Activated T-helper 17 cell treated with anti-CD3 and anti-CD28 coated beads, Interleukin-2, amount 50 U/mL, for 72 hours (primary cell): ENCODE results near the gene GRID1. TPM values are rescaled to one million over a fixed set of nuclear protein-coding genes. Genes with fewer than 3 reads are reported as not detected.

Source experiments
- ATAC-seq: fragments of 150-1000 bp; cut with Tn5 transposase; replicated peaks from 2 replicates; pipeline ENCODE4 v1.10.0; 2021; ENCODE audit warnings: mild to moderate bottlenecking, moderate library complexity
- H3K27ac Mint-ChIP-seq: one replicate; pipeline ENCODE4 v1.8.0; 2022; ENCODE audit warnings: mixed read lengths
- H3K27me3 Mint-ChIP-seq: one replicate; pipeline ENCODE4 v1.8.0; 2022; ENCODE audit warnings: mixed read lengths
- H3K36me3 Mint-ChIP-seq: one replicate; pipeline ENCODE4 v1.8.0; 2022; ENCODE audit warnings: low read depth, mild to moderate bottlenecking, mixed read lengths
- H3K4me1 Mint-ChIP-seq: one replicate; pipeline ENCODE4 v1.8.0; 2022; ENCODE audit warnings: mixed read lengths
- H3K4me3 Mint-ChIP-seq: one replicate; pipeline ENCODE4 v1.8.0; 2022; ENCODE audit warnings: mild to moderate bottlenecking, mixed read lengths
- H3K9me3 Mint-ChIP-seq: one replicate; pipeline ENCODE4 v1.8.0; 2022; ENCODE audit warnings: mixed read lengths
- total RNA-seq, 2 donors: library from RNA; stranded (reverse); gene quantifications; one replicate each; pipeline ENCODE4 v1.2.3, GENCODE V29; 2022

The GRID1 gene
- total RNA-seq, 2 donors from 2014 or later = not detected

DNA sequence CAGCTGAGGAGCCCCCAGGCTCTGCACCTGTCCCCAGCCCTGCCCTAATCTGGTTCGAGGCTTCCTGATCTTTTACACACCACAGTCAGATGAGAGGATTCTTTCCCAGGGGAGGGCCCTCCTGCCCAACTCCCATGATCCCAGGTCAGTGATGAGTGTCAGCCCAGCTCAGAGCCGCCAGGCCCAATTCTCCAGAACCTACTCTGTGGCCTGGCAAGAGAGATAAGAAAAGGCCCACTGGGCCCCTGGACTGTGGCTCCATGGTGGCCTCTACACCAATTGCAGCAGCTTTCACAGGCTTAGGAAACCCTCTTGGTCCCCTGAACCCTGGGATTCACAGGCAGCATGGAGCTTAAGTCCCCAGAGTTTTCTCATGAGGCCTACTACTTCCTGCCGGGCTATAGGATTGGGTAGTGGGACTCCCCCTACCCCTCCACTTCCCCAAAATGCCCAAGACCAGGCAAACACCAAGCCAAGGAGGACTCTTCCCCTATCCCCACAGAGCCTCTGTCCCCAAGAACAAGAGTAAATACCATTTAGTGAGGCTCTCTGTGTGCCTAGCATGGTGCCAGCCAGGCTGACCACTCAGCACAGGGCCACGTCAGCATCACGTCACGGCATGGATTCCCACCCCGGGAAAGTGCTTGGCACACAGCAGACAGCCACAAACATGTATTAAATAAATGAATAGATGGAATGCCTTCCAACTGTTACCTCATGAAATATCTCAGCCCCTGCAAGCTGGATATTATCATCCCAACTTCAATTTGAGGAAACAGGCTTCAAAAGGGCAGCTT lies 100.0 kb downstream of the GRID1 start:
- ATAC-seq = no peak
- no peak overlapping the region for H3K4me3 Mint-ChIP-seq

DNA sequence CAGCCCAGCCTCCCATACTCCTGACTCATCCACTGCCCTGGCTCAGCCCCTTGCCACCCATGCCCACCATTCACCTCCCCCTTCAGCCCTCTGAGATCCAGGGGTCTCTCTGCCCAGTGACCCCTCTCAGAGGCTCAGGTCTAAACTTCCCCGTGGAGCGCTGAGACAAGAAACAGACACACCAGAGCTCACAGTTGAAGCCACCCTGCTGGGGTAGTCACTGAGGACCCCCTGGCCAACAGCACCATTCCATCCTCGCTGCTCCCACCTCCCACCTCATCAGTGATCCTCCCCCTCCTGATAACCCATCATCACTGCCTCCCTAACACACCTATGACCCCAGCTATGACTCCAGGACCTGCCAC lies 100.7 kb downstream of the GRID1 start:
- no peaks in the 10 kb centered on the region for H3K9me3 Mint-ChIP-seq
- no peaks in the 10 kb centered on the region for H3K4me1 Mint-ChIP-seq
- H3K27me3 Mint-ChIP-seq = peaks cover 29% of the 10 kb centered on the region
- H3K36me3 Mint-ChIP-seq = no peaks in the 10 kb centered on the region
- H3K27ac Mint-ChIP-seq = no peak overlapping the region
- no peak overlapping the region for H3K4me3 Mint-ChIP-seq
- ATAC-seq = no peak

More for the DNA sequence above, 100.0 kb downstream of the GRID1 start:
- Mint-ChIP-seq H3K27me3 (peaks cover 29% of the 10 kb centered on the region), H3K4me1 (no peaks in the 10 kb centered on the region), H3K9me3 (peaks cover 6% of the 10 kb centered on the region), H3K36me3 (no peaks in the 10 kb centered on the region), H3K27ac (no peak overlapping the region)

DNA sequence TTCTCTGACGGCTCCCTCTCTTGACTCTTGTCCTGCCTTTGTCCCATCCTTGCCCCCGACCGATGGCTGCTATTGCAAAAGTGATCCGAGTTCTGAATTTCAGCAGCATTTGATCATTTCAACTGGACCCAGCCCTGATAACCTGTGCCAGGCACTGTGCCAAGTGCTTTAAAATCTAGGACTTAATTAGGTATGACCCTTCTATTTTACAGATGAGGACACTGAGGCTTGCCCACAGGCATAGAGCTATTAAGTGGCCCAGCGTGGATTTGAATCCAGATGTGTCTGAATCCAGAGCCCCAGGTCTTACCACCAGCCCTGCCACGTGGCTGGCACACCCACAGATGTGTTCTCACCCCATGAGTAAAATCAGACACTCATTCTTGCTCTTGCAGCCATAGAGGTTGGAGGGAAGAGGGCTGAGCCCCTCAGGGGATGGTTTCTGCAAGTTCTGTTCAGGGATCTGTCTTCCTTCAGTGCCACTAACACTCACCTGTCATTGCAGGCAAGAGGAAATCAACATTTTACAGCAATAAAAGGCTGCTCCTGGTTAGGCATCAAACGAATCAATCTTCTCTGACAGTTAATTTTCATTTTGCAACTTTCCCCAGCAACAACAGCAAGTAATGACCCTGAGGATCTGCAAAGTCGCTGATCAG lies 101.2 kb downstream of the GRID1 start:
- ATAC-seq = no peak
- peaks cover 29% of the 10 kb centered on the region for H3K27me3 Mint-ChIP-seq
- no peaks in the 10 kb centered on the region for H3K9me3 Mint-ChIP-seq
- H3K27ac Mint-ChIP-seq = no peak overlapping the region
- no peaks in the 10 kb centered on the region for H3K36me3 Mint-ChIP-seq
- H3K4me1 Mint-ChIP-seq = no peaks in the 10 kb centered on the region
- H3K4me3 Mint-ChIP-seq = no peak overlapping the region

DNA sequence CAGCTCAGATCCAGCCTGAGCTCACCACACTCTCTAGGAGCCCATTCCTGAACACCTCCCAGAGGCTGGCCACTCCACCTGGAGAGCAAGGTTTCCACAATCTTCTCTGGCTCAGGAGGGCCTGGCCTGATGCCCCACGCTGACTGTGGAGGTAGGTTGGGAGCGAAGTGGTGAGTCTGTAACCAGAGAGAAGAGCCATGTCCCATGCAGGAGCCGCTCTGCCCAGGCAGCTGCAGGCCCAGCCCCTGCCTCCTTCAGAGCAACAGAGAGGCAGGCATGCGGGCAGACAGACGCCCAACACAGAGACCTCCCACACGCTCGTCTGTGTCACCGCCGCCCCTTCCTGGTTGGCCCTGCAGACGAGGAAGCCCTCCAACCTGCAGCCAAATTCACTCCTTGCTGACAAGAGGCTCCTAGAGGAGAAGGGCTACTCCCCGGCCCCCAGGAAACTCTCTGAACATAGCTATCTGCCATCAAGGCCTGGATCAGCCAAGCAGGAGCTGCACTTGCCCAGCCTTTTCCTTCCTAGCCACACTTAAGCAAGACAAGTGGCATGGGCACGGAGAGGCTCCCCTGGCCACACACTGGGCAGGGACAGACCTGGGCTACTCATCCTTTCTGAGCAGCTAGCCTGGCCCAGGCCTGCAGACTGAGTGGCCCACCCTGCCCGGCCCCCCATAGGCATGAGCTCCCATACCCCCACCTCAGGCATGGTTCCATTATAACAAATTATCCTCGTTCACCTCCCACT lies 101.9 kb downstream of the GRID1 start:
- Mint-ChIP-seq H3K27ac (no peak overlapping the region), H3K4me1 (no peaks in the 10 kb centered on the region), H3K4me3 (no peak overlapping the region), H3K27me3 (peaks cover 25% of the 10 kb centered on the region), H3K36me3 (no peaks in the 10 kb centered on the region), H3K9me3 (no peaks in the 10 kb centered on the region)
- ATAC-seq = no peak

DNA sequence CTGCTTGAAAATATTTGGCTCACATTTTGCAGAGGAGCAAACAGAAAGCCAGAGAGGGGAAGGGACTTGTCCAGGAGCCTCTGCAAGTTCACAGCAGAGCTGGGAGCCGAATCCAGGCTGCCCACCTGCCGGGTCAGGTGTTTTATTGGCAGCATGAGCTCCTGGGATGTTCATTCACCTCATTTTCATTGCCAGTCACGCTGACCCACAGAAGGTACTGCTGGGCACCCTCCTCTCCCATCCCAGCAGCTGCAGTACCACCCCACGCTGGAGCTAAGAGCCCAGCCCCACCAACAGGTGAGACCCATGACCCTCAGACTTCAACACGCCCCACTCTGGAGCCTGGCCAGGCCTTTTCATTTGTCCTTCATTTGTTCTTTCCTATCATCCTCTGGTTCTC lies 102.7 kb downstream of the GRID1 start:
- Mint-ChIP-seq H3K9me3 (no peaks in the 10 kb centered on the region), H3K27ac (no peak overlapping the region), H3K4me1 (no peaks in the 10 kb centered on the region), H3K4me3 (no peak overlapping the region), H3K36me3 (no peaks in the 10 kb centered on the region), H3K27me3 (peaks cover 24% of the 10 kb centered on the region)
- ATAC-seq = no peak

DNA sequence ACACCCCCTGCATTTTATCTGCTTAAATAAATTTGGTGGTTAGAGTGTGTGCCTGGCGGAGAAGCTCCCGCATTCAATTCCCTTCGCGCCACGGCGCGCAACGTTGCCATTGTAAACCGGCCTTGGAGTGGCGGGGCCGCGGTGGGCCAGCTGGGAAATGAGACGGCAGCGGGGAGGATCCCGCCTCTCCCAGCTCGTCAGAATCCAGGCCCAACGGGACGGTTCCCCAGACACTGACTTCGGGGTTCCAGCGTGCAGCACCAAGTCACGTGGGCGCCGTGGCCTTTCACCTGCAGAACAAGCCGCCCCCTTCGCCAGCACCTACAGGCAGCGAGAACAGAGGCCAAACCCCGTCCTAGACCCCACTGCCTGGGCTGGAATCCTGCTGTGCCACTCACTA lies 103.4 kb downstream of the GRID1 start:
- Mint-ChIP-seq H3K9me3 (no peaks in the 10 kb centered on the region), H3K36me3 (no peaks in the 10 kb centered on the region), H3K27me3 (peaks cover 24% of the 10 kb centered on the region), H3K4me3 (no peak overlapping the region), H3K4me1 (no peaks in the 10 kb centered on the region), H3K27ac (no peak overlapping the region)
- ATAC-seq = no peak

DNA sequence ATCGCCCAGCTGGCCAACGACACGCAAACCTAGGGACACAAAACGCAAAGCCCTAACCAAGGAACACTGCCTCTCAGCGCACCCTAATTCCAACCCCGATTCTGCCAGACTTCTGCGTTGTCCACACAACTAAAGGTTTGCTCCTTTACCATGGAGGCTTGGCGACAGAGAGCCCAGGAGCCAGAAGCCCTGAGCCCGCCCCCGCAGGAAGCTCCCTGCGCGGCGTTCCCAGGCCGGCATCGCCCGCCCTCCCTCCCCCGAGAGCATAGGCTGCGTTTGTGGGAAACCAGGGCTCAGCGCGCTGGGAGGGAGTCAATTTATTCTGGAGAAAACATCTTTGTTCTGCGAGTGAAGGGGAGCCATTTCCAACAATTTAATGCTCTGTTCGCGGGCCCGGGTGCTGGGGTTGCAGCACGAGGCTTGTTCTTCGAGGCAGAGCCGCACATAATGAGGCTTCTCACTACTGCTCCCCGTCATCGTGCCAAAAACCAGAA lies 103.9 kb downstream of the GRID1 start:
- Mint-ChIP-seq H3K4me3 (no peak overlapping the region), H3K4me1 (no peaks in the 10 kb centered on the region), H3K36me3 (no peaks in the 10 kb centered on the region), H3K27me3 (peaks cover 22% of the 10 kb centered on the region), H3K27ac (no peak overlapping the region), H3K9me3 (no peaks in the 10 kb centered on the region)
- ATAC-seq = no peak

DNA sequence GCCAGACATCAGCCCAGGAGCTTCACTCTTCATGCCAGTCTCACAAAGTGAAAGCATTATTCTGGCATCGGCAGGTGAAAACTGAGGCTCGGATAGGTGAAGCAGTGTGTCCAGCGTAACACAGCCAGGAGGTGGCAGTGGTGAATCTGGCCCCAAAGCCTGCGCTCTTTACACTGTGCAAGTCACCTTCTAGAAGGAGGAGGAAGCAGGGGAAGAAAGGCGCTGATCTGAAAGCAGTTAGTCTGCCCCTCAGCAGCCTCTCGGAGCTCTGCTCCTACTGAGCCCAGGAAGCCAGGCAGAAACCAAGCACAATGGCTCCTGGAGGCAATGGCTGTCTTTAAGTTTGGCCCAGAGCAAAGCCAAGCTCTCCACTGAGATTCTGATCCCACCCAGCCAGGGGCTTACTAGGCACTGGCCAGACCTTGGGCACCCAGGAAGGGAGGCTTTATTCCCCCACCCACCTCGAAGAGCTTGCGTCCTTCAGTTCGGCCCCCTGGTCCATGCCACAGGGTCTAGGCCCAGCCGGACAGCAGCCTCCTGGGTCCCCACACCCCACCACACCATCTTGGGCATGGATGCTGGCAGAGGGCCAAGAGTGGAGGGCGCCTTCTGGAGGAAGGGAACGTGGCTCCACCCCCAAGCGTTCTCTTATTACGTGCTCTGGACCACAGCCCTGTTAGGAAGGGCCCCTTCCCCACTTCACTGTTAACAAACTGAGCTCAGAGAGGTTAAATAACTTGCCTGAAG lies 104.5 kb downstream of the GRID1 start:
- H3K4me3 Mint-ChIP-seq = no peak overlapping the region
- H3K27ac Mint-ChIP-seq = no peak overlapping the region
- no peaks in the 10 kb centered on the region for H3K9me3 Mint-ChIP-seq
- peak; percentile 39 for ATAC-seq
- H3K4me1 Mint-ChIP-seq = no peaks in the 10 kb centered on the region
- H3K36me3 Mint-ChIP-seq = no peaks in the 10 kb centered on the region
- H3K27me3 Mint-ChIP-seq = peaks cover 20% of the 10 kb centered on the region

DNA sequence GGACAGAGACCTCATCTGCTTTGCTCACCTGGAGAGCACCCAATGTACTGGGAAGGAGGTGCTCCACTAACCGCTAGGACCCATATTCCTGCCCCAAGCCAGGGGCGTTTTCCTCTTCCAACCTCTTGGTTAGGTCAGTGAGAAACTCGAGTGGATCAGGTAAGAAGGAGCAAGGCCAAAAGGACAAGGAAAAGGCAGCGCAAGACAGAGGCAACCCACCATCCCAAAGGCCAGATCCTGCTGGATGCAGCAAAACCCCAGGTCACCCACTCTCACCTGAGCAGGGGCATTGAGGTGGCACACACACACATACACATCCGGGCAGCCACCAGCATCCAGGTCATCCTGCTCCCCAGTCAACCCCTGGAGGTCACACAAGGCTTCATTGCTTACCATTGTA lies 105.1 kb downstream of the GRID1 start:
- H3K27ac Mint-ChIP-seq = no peak overlapping the region
- no peak for ATAC-seq
- no peaks in the 10 kb centered on the region for H3K4me1 Mint-ChIP-seq
- no peak overlapping the region for H3K4me3 Mint-ChIP-seq
- peaks cover 19% of the 10 kb centered on the region for H3K27me3 Mint-ChIP-seq
- no peaks in the 10 kb centered on the region for H3K36me3 Mint-ChIP-seq
- H3K9me3 Mint-ChIP-seq = no peaks in the 10 kb centered on the region

DNA sequence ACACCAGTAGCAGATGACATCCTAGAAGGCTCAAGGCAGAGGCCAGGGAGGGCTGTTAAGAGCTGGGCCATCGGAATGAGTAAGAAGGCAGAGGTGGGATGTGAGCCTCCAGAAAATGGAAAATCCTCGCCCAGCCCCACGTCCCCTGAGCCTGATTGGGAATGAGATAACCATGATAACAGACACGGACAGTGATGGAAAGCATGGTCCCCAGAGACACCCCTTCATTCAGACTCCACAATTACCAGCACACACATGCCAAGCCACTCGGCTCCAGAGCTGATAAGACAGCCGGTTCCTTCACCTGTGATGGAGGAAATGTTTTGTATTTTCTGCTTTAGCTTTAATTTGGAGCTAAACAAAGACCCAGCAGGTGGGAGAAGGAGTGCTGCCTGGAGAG lies 106.0 kb downstream of the GRID1 start:
- Mint-ChIP-seq H3K4me3 (no peak overlapping the region), H3K27me3 (peaks cover 13% of the 10 kb centered on the region), H3K9me3 (no peaks in the 10 kb centered on the region), H3K27ac (no peak overlapping the region), H3K4me1 (no peaks in the 10 kb centered on the region), H3K36me3 (no peaks in the 10 kb centered on the region)
- ATAC-seq = no peak

DNA sequence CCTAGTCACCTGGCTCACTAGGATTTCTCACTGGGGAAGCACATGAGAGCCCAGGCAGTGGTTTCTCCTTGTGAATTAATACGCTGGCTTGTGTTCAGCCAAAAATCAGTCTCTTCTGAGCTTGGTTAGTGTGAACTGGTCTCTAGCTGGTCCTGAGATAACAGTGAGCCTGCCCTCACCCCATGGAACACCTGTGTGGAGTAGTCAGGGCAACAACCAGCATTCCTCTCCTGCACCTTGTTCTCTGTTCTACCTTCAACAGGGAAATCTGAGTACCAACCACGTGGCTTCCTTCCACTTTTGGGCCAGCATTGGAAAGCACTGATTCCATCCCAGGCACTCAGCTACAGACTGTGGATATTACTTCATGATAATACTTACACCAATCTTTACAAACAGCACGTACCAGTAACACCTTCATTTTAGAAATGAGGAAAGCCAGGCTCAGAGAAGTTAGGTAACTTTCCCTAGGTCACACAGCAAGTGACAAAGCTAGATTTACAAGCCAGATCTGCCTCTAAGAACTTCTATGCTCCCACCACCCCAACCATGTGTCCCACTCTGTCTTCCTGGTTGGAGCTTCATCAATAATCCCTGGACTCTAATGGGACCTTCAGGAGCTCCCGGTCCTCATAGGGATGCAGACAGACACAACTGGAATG lies 106.6 kb downstream of the GRID1 start:
- H3K27me3 Mint-ChIP-seq = peaks cover 9% of the 10 kb centered on the region
- H3K36me3 Mint-ChIP-seq = no peaks in the 10 kb centered on the region
- H3K9me3 Mint-ChIP-seq = no peaks in the 10 kb centered on the region
- H3K27ac Mint-ChIP-seq = no peak overlapping the region
- ATAC-seq = no peak
- H3K4me3 Mint-ChIP-seq = no peak overlapping the region
- no peaks in the 10 kb centered on the region for H3K4me1 Mint-ChIP-seq

DNA sequence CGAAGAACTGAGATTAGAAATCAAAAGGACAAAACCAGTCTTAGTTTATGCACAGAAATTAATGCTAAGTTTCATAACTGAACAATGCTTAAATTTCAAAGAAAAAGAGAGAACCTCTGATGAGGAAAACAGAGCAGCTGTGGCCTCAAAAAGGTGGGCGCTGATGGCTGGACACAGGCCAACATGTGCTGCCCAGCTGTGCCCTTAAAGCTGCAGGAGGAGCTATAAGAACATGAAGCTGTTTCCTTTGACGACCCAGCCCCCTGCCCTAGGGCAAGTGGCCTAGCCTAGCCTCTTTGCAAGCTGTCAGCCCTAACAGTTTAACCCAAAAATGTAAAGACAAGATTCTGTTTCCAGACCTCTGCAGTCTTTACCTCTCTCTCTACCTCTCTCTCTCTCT lies 107.7 kb downstream of the GRID1 start:
- no peaks in the 10 kb centered on the region for H3K9me3 Mint-ChIP-seq
- no peaks in the 10 kb centered on the region for H3K36me3 Mint-ChIP-seq
- peaks cover 4% of the 10 kb centered on the region for H3K27me3 Mint-ChIP-seq
- no peak overlapping the region for H3K27ac Mint-ChIP-seq
- no peak for ATAC-seq
- no peak overlapping the region for H3K4me3 Mint-ChIP-seq
- H3K4me1 Mint-ChIP-seq = no peaks in the 10 kb centered on the region

DNA sequence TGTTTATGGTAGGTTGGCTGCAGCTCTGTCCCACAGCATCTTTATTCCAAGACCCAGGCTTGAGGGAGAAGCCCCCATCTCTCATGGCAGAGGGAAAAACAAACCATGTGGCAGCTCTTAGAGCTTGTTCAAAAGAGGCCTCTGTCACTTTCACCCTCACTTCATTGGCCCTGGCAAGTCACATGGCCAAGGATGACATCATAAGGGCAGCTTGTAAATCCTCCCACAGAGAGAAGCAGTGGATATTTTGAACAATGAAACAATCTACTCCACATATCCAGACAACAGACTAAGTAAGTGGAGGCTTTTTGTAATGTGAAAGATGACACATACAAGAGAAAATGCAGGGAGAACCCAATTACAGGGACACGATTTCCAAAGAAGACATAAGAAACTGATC lies 108.1 kb downstream of the GRID1 start:
- peaks cover 7% of the 10 kb centered on the region for H3K27me3 Mint-ChIP-seq
- H3K4me3 Mint-ChIP-seq = no peak overlapping the region
- H3K4me1 Mint-ChIP-seq = no peaks in the 10 kb centered on the region
- ATAC-seq = no peak
- no peaks in the 10 kb centered on the region for H3K9me3 Mint-ChIP-seq
- no peak overlapping the region for H3K27ac Mint-ChIP-seq
- H3K36me3 Mint-ChIP-seq = no peaks in the 10 kb centered on the region

DNA sequence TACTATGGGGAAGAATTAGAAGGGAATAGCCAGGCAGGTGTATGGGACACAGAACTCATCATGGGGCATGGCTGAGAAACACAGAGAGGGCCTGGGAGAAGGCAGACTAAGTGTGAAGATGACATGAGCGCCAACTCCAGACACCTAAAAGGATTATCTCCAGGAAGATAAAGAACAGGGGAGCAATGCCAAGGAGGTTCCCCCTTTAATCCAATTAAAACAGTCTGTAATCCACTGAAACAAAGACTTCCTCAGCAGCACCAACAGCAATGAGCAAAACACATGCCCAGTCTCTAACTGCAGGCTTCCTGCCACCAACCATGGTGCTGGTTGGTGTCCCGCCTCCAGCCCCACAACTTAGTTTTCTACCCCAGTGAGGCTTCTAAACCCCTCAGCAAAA lies 108.9 kb downstream of the GRID1 start:
- no peaks in the 10 kb centered on the region for H3K4me1 Mint-ChIP-seq
- ATAC-seq = no peak

More for the DNA sequence above, 108.9 kb downstream of the GRID1 start:
- H3K36me3 Mint-ChIP-seq = no peaks in the 10 kb centered on the region
- no peaks in the 10 kb centered on the region for H3K9me3 Mint-ChIP-seq
- peaks cover 7% of the 10 kb centered on the region for H3K27me3 Mint-ChIP-seq
- no peak overlapping the region for H3K27ac Mint-ChIP-seq
- no peak overlapping the region for H3K4me3 Mint-ChIP-seq
